Calu3 (cell line): ENCODE measurements around the gene RPS15. TPM values are rescaled to one million over a fixed set of nuclear protein-coding genes. Genes with fewer than 3 reads are reported as not detected.

ENCODE experiments used
- BruUV-seq: library from RNA; stranded (reverse); fragments of 400-500 nt; replicated peaks from 2 replicates; lab custom pipeline; 2021; lab: Mats Ljungman, UMichigan
- CTCF ChIA-PET: fragments of 300-600 bp; sonication (Branson Sonifier 250); formaldehyde crosslinking; loops from one replicate; lab custom pipeline; 2022; ENCODE audit warnings: antibody characterized with exemption; lab: Charles Lee
- DNase-seq: peaks from one replicate; pipeline ENCODE4 v3.0.0; 2022
- H3K27ac Mint-ChIP-seq: one replicate; pipeline ENCODE4 v1.8.0; 2022; ENCODE audit warnings: mixed read lengths; ENCODE audit not compliant: unreplicated experiment
- H3K27me3 Mint-ChIP-seq: one replicate; pipeline ENCODE4 v1.8.0; 2022; ENCODE audit warnings: mixed read lengths; ENCODE audit not compliant: unreplicated experiment
- H3K36me3 Mint-ChIP-seq: one replicate; pipeline ENCODE4 v1.8.0; 2022; ENCODE audit warnings: mild to moderate bottlenecking, moderate library complexity, mixed read lengths; ENCODE audit not compliant: insufficient read depth, unreplicated experiment
- H3K4me1 Mint-ChIP-seq: one replicate; pipeline ENCODE4 v1.8.0; 2022; ENCODE audit warnings: mild to moderate bottlenecking, low read depth, mixed read lengths; ENCODE audit not compliant: unreplicated experiment
- H3K4me3 Mint-ChIP-seq: one replicate; pipeline ENCODE4 v1.8.0; 2022; ENCODE audit warnings: mild to moderate bottlenecking, low read depth, moderate library complexity, mixed read lengths; ENCODE audit not compliant: unreplicated experiment
- H3K9me3 Mint-ChIP-seq: one replicate; pipeline ENCODE4 v1.8.0; 2022; ENCODE audit warnings: low read depth, mixed read lengths; ENCODE audit not compliant: unreplicated experiment
- intact Hi-C: fragments of 100-400 bp; cut with micrococcal nuclease; formaldehyde crosslinking; loops from one replicate; pipeline ENCODE4 v1.10.0; 2022; ENCODE audit not compliant: unreplicated experiment
- total RNA-seq: library from RNA; stranded (reverse); gene quantifications from 2 replicates; pipeline ENCODE4 v1.2.3, GENCODE V29; 2022
- TF ChIP-seq, protein P1 (sequence below): fragments of 200-600 bp; IDR thresholded peaks from one replicate; pipeline ENCODE4 v1.8.0; 2022; ENCODE audit warnings: antibody characterized with exemption; ENCODE audit not compliant: unreplicated experiment

Gene RPS15
- total RNA-seq, 1 experiment from 2014 or later: 628 TPM

- no TSS peak for BruUV-seq
- TF ChIP-seq, protein P1, sequence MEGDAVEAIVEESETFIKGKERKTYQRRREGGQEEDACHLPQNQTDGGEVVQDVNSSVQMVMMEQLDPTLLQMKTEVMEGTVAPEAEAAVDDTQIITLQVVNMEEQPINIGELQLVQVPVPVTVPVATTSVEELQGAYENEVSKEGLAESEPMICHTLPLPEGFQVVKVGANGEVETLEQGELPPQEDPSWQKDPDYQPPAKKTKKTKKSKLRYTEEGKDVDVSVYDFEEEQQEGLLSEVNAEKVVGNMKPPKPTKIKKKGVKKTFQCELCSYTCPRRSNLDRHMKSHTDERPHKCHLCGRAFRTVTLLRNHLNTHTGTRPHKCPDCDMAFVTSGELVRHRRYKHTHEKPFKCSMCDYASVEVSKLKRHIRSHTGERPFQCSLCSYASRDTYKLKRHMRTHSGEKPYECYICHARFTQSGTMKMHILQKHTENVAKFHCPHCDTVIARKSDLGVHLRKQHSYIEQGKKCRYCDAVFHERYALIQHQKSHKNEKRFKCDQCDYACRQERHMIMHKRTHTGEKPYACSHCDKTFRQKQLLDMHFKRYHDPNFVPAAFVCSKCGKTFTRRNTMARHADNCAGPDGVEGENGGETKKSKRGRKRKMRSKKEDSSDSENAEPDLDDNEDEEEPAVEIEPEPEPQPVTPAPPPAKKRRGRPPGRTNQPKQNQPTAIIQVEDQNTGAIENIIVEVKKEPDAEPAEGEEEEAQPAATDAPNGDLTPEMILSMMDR: no peak
- H3K4me1 Mint-ChIP-seq: peaks cover 26% of the 10 kb centered on the region
- H3K27ac Mint-ChIP-seq: peak overlapping the region; percentile 85
- H3K4me3 Mint-ChIP-seq: peak overlapping the region; percentile 86
- H3K9me3 Mint-ChIP-seq: no peaks in the 10 kb centered on the region
- H3K36me3 Mint-ChIP-seq: peaks cover 45% of the 10 kb centered on the region
- no peak for DNase-seq
- intact Hi-C loops: no loop called here
- H3K27me3 Mint-ChIP-seq: no peaks in the 10 kb centered on the region
- CTCF ChIA-PET: interaction anchor here (0.6 to 0.9 kb wide), 2 partner anchors 10 to 37 kb away, joined by 3 read pairs; no protein-coding TSS in a partner anchor
Measured at GRCh38 chr19:1409204-1410005, 28.8 kb upstream of the RPS15 start.

DNA sequence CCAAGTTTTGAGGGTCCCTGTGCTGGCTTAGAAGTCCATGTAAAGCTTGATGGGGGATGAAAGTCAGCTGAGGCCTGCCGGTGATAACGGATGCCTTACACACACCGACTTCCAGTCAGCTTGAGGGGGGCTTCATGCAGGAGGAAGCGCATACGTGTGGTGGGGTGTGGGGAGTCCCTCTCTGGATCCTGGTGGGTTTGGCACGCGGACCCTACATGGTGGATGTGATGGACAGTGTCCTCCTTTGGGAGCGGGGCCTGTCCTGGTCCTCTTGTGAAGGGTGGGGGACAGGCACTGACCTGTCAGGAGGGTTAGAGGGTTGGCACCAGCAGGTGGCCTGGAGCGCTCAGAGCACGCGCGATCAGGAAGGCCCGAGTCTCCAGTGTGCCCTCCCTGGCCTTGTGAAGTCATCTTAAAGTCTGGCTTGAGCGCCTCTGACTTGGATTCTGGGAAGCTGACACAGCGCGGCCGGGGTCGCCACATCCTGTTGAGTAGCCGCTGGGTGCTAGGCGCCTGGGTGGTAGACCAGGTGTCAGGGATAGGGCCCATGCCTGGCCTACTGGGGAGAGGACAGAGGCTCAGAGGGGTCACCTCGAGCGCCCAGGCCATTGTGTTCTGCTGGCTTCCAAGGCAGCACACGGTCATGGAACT is 27.9 kb upstream of the RPS15 start:
- Mint-ChIP-seq H3K36me3 (peaks cover 50% of the 10 kb centered on the region), H3K27ac (peak overlapping the region; percentile 85), H3K4me1 (peaks cover 26% of the 10 kb centered on the region), H3K4me3 (peak overlapping the region; percentile 86), H3K27me3 (no peaks in the 10 kb centered on the region), H3K9me3 (no peaks in the 10 kb centered on the region)
- TF ChIP-seq, protein P1: no peak
- no peak for DNase-seq
- BruUV-seq: no TSS peak
- CTCF ChIA-PET: interaction anchor here (0.6 to 0.9 kb wide), 2 partner anchors 9 to 37 kb away, joined by 3 read pairs; no protein-coding TSS in a partner anchor
- intact Hi-C loops: no loop called here

DNA sequence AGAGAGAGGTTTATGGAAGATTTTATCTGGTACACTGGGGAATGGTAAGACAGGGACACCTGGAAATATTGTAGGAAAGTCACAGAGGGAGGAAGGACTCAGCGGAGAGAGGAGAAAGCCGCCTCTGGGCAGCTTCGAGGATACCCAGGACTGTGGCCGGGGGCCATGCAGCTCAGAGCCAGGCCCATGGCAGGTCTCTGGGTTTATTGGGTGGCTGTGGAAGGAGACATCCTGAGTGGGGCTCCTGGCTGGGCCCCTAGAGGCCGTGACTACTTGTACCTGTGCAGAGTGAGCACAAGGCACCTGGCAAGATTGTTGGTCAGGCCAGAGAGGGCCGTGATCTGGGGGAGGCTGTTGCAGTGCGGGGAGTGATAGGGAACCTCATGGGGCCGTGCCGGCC is 27.4 kb upstream of the RPS15 start:
- TF ChIP-seq, protein P1: no peak
- Mint-ChIP-seq H3K27me3 (no peaks in the 10 kb centered on the region), H3K9me3 (no peaks in the 10 kb centered on the region), H3K4me3 (peak overlapping the region; percentile 86), H3K4me1 (peaks cover 26% of the 10 kb centered on the region), H3K36me3 (peaks cover 55% of the 10 kb centered on the region), H3K27ac (peak overlapping the region; percentile 85)
- intact Hi-C loops: no loop called here
- CTCF ChIA-PET: no interaction called here
- no peak for DNase-seq
- BruUV-seq: no TSS peak

- Mint-ChIP-seq H3K4me3 (peak overlapping the region; percentile 86), H3K27me3 (no peaks in the 10 kb centered on the region), H3K4me1 (peaks cover 26% of the 10 kb centered on the region), H3K9me3 (no peaks in the 10 kb centered on the region), H3K27ac (no peak overlapping the region), H3K36me3 (peaks cover 56% of the 10 kb centered on the region)
- no peak for DNase-seq
- CTCF ChIA-PET: no interaction called here
- no TSS peak for BruUV-seq
- TF ChIP-seq, protein P1: no peak
- intact Hi-C loops: no loop called here
Measured at GRCh38 chr19:1411255-1412191, 26.7 kb upstream of the RPS15 start.
